GM21737 (cell line): ENCODE data around the gene GMDS.
"Not testable (repeated sequence)": the region's sequence is repeated elsewhere in the genome, so short reads cannot be mapped to it uniquely, and the experiment has no call there.

Experiments used
- ATAC-seq: cut with Tn5 transposase; IDR thresholded peaks from one replicate; pipeline ENCODE4 v1.9.1; 2021; ENCODE audit warnings: mild to moderate bottlenecking, moderate library complexity; ENCODE audit not compliant: unreplicated experiment

Gene GMDS

GRCh38 chr6:1845543-1845942 is 399.9 kb downstream of the GMDS start:
- not testable (repeated sequence) for ATAC-seq

GRCh38 chr6:1842334-1842733 is 403.1 kb downstream of the GMDS start:
- no peak for ATAC-seq

- no peak for ATAC-seq
These were observed 404.3 kb downstream of the GMDS start for GRCh38 chr6:1841136-1841535.

- no peak for ATAC-seq
These were observed 404.8 kb downstream of the GMDS start for GRCh38 chr6:1840491-1841121.

- no peak for ATAC-seq
These were observed 406.0 kb downstream of the GMDS start for GRCh38 chr6:1839361-1839760.

GRCh38 chr6:1838604-1839213 is 406.7 kb downstream of the GMDS start:
- ATAC-seq, result no peak

GRCh38 chr6:1837826-1838225 is 407.6 kb downstream of the GMDS start:
- no peak for ATAC-seq

- ATAC-seq, result no peak
These were observed 408.7 kb downstream of the GMDS start for GRCh38 chr6:1836690-1837089.

GRCh38 chr6:1834646-1835516 is 410.5 kb downstream of the GMDS start:
- ATAC-seq, result no peak

- ATAC-seq, result no peak
These were observed 411.2 kb downstream of the GMDS start for GRCh38 chr6:1834207-1834606.

GRCh38 chr6:1832844-1833787 is 412.3 kb downstream of the GMDS start:
- no peak for ATAC-seq

- ATAC-seq, result no peak
These were observed 413.0 kb downstream of the GMDS start for GRCh38 chr6:1832358-1832757.

- ATAC-seq, result no peak
These were observed 417.2 kb downstream of the GMDS start for GRCh38 chr6:1827984-1828793.

GRCh38 chr6:1825926-1826325 is 419.5 kb downstream of the GMDS start:
- no peak for ATAC-seq

GRCh38 chr6:1825277-1825676 is 420.1 kb downstream of the GMDS start:
- ATAC-seq, result no peak

GRCh38 chr6:1821513-1822183 is 423.8 kb downstream of the GMDS start:
- ATAC-seq, result no peak

GRCh38 chr6:1821164-1821512 is 424.3 kb downstream of the GMDS start:
- no peak for ATAC-seq

GRCh38 chr6:1820714-1821113 is 424.7 kb downstream of the GMDS start:
- no peak for ATAC-seq

- no peak for ATAC-seq
These were observed 425.2 kb downstream of the GMDS start for GRCh38 chr6:1820165-1820564.

GRCh38 chr6:1819007-1819406 is 426.4 kb downstream of the GMDS start:
- ATAC-seq, result no peak
